GM10847 (cell line): ENCODE results near the gene CWH43.

Source experiments
- POLR2A ChIP-seq: IDR thresholded peaks from 2 replicates; pipeline ENCODE4 v1.6.1; 2011; ENCODE audit not compliant: insufficient read length; ENCODE audit errors: extremely low read depth

Gene CWH43

DNA sequence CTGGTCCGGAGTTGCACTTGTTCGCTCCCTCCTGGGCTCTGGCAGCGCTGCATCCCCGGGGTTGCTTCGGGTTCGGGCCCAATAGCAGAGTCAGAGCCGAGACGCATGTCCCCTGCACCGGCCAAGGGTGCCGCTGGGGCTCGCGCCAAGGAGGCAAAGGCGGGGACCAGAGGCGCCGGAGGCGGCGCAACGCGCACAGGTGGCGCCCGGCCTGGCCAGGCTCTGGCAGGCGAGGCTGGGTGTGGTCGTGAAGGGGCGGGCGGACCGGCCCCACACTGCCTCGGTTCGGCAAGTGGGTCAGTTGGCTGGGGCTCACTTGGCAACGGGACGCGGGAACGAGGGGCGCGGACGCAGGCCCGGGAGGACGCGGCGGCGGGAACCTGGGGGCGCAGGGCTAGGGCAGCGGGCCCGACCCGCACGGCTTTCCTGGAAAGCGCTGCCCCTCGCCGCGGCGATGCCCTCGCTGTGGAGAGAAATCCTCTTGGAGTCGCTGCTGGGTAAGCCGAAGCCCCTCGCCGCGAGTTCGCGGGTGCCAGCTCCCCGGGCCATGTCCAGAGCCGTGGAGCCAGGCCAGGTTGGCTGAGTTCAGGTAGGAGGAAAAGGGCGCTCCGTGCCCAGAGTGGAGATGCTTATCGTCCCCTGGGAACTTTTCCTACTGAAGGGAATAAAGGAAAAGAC lies at the start of gene CWH43:
CWH43 (plus strand) TSS at position 300 of the 678 bp plus-strand sequence; CDS start at position 455, 155 bp downstream.
- no peak for TF ChIP-seq POLR2A

DNA sequence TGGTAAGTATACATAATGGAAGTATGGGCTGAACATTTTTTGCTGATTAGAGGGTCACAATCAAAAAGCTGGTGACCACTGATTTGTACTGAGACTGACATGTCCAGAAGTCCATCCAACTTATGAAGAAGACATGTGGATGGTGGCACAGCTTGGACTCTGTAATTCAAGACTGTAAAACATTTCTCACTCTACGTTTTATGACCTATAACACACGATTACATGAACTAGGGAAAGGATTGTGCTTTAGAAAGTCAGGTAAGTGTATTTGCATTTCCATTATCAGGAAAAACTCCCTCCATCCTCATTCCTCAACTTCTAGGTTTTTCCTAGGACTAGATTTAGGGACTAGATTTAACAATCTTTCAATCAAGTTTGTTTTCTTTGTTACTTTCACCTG lies 49.0 kb upstream of the CWH43 start:
- no peak for TF ChIP-seq POLR2A

DNA sequence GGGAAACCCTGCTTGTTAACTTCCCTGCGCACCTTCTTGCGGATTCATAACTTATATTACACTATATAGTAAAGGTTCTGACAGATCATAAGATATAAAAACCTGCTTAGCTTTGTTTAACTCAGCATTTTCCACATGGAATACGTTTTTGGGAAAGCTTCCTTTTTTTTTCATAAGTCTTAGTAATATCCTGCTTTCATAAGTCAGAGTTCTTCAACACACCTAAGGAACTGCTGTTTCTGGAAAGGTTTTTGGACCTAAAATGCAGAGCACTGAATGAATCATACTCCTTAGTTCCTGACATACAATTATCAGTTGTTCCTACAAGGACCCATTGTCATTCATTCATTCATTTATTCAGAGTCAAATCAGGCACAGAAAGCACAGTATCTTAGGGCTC lies 47.2 kb upstream of the CWH43 start:
- TF ChIP-seq POLR2A: no peak

DNA sequence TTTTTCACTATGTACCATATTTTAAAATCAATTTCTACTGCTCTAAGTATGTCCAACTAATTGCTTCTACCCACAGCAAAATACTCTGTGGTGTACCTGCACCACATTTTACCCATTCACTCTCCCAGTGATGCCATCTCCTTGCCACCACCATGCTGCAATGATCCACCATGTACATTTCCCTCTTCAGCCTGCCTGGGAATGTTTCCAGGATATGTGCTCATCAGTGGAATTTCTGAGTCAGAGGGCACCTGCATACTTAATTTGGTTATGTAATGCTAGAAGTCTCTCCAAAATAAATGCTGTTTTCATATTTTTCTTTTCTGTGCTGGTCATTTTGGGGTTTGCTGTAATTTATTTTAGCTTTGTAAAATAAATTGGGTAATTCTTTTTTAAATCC lies 46.3 kb upstream of the CWH43 start:
- TF ChIP-seq POLR2A: no peak

DNA sequence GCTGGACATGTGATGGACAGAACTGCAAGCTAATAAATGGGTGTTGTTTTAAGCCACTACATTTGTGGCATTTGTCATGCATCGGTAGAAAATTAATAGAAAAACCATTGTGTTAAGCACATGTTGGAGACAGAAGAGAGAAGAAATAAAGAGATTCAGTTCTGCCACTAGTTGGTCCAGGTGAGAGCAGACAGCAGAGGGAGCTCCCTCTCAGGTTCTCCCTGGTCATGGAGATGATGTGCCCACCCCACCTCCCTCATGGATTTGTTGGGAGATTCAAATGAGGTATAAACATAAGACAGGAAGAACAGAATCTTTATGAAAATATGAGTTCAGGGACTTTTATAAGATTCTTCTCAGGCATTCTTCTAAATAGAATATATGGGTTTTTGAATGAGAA lies 42.7 kb upstream of the CWH43 start:
- TF ChIP-seq POLR2A: no peak

DNA sequence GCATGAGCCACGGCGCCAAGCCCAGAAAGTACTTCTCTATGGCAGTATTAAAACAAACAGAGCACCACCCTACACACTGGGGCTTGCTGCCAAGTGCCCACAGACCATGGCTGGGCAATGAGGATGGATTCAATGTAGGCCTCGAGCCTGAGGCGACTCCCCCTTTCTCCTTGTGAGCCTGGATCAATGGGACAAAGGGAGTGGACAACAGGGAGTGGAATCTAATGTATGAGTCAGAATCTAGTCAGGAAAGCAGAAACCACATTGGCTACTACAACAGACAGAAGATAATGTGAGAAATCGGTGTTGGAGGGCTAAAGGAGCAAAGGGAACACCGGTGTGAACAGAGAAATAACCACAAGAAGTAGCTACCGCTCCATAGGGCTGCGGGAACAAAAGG lies 41.8 kb upstream of the CWH43 start:
- no peak for TF ChIP-seq POLR2A

DNA sequence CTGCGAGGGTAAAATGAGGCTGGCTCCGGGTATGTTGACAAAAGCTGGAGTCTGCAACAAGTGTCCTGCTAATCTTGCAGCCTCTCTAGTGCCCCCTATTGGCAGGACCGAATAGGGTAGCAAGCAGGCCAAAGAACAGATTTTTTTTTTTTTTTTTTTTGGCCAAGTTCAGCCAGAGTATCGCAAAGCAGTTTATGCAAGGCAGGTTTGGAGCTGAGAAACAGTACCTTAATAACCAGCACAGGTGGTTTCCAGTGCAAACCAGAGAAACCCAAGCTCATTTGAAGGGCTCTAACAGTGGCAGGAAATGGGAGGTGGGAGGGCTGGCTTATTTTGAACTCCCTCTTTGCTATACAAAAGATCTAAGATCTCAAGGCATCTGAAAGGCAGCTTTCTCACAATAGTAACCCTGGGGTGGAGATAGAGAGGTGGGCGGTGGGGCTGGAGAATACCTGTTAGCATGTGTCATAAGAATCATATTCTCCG lies 41.3 kb upstream of the CWH43 start:
- TF ChIP-seq POLR2A: no peak

DNA sequence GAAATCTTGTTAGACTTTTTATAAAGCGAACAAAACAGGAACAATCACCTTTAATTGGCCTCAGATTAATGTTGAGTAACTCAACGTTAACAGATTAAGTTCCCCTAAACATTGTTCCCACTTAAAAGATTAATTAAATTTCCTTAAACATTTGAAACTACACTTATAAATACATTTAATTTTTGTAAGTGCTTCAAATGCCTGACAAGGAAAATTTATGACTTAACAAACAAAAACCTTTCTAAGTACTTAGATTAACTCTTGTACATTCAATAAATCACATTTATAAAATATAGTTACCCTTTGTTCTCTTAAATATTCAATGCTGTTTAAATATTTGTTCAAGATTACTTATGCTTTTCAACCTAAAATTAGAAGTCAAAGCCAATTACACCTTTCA lies 40.1 kb upstream of the CWH43 start:
- TF ChIP-seq POLR2A: no peak

DNA sequence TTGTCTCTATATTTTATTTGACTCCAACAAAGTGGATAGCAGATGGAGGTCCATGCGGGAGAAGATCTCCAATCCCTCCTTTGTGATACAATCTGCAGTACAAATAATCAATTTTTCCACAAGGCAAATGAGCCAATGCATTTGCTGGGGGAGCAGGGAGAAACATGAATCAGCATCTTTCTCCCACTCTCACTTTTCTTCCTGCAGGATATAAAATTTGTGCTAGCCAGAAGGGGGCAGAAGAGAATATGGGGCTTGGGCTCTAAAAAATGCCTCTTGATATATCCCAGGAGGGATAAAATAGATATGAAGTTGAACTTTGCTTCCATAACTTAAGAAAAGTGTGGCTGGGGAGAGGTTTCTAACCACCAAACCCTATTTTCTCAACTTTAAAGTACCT lies 38.3 kb upstream of the CWH43 start:
- no peak for TF ChIP-seq POLR2A

DNA sequence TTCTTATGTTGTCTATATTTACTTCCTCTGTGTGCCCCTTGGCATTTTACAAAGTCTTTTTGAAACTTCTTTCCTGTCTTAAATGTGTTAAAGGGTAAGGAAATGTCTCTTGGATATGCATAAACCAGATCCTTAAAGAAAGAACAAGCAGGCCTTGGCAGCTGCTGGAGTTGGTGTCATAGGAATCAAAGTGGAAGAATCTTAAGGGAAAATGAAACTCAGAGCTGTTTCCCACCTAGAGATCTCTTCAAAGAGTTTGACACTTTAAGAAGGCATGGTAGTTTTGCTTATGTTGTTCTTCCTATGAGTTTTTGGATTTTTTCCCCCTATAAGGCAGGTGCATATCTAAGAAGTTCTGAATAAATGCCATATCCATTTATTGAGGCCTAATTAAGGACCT lies 37.0 kb upstream of the CWH43 start:
- no peak for TF ChIP-seq POLR2A

DNA sequence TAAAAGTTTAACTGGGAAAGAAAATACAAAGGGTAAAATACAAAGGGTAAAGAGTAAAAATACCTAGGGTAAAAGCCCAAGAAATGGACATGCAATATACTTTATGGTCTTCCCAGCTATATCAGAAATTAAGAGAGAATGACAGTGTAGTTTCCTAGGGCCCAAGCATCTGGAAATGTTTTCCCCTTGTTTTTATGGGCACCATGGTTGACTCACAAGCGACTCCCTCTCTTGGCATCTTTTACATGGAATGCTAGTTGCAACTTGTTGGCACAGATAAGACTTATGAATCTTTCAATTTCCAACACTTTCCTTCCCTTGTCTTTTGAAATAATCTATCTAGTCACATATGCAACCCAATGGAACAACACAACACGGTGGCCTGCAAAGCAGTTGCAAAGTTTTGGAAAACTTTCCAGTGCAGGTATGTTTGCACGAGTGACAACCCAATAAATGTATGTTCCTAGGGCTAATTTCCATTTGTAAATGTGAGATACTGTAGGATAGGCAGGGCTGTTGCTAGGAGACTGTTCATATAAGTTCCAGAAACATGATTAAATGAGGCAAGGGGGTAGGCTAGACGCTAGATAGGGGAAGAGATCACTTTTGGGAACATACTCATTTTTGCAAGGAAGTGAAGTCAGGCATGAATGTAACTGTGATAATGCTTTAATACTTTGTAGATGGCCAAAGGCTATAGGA lies 36.4 kb upstream of the CWH43 start:
- TF ChIP-seq POLR2A: no peak

DNA sequence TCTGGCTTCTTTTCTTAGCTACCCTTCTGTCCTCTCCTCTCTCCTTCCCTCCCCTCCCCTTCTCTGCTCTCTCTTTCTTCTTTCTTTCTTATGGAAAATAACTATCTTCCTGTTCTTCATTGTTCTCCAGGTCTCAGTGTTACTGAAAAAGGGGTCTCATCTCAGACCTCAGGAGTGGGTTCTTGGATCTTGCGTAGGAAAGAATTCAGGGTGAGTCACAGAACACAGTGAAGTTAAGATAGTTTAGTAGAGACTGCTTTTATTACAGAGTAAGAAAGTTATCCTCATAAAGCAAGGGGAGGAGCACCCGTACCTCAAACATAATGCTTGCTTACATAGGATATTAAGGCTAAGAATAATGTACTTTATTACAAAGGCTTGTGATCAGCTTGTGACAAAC lies 31.8 kb upstream of the CWH43 start:
- TF ChIP-seq POLR2A: no peak

DNA sequence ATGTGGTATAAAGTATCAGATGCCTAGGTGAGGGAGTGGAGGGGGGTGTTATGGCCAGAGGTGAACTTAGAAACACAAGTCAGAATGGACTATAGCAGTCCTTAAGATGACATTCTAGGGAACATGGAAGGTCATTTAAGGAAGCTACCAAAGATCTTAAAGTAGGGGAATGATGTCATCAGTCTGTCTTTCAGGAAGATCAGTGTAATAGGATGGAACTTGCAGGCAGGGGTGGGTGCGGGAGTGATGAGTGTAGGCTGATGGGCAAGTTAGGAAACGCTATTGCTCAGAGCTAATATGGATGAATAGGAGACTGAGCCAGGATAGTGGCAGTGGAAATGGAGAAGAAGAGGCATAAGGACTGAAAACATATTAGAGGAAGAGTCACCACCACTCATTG lies 27.5 kb upstream of the CWH43 start:
- TF ChIP-seq POLR2A: no peak

DNA sequence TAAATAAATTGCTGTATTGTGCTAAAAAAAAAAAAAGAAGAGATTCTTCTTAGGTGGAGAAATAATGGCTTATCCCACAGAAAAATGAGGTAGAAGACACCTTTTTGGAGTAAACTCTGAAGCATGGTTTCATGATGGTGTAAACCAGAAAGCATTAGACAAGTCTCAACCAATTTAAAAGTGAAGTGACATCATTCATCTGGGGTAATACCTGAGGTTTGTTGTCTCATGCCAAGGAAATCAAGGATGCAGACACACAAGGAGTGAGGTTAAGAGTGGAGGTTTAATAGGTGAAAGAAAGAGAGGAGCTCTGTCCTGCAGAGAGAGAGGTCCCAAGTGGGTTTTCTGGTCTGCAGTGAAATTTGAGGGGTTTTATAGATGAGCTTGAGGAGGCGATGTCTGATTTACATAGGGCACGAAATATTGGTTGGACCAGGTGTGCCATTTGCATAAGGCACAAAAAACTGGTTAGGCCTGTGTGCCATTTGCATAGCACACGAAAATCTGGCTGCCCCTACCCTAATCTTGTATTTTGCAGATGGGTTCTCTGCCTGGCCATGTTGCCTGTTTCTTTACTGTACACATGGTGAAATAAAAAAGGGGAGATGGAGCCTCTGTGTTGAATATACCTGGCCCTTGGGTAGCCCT lies 25.0 kb upstream of the CWH43 start:
- TF ChIP-seq POLR2A: no peak

DNA sequence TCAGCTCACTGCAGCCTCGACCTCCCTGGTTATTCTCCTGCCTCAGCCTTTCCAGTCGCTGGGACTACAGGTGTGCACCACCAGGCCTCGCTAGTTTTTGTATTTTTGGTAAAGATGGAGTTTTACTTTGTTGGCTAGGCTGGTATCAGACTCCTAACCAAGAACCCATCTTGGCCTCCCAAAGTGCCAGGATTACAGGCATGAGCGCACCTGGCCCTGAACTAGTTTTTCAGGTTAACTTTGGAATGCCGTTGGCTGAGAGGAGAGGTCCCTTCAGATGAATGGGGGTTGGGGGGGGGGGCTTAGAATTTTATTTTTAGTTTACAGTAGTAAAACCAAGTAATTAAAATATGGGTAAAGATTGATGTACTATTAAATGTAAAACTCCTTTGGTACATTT lies 23.4 kb upstream of the CWH43 start:
- no peak for TF ChIP-seq POLR2A

DNA sequence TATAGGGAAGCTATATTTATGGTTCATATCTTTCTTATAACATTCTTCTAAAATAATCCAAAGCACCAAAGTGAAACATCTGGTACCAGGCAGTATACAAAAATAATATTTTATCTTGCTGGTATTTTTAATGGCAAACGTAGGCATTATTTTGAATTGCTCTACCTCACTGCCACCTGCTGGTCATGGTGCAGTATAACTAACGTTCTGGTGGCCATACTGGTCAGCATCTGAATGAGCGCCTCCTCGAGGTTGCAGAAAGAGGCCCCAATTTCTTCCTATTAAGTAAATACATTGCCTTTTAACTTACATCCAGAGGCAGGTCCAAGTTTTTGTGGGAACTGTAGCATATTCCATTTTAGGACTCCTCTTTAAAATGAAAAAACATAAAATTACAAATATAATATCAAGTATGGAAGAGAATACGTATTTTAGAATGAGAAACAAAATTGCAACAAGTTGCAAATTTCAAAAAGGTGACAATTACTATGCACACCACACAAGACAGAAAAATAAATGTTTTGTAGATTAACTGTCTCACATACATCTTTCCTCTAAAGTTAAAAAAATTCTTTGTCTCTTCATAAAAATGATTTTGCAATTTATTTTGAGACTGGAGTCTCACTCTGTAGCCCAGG lies 22.9 kb upstream of the CWH43 start:
- no peak for TF ChIP-seq POLR2A

DNA sequence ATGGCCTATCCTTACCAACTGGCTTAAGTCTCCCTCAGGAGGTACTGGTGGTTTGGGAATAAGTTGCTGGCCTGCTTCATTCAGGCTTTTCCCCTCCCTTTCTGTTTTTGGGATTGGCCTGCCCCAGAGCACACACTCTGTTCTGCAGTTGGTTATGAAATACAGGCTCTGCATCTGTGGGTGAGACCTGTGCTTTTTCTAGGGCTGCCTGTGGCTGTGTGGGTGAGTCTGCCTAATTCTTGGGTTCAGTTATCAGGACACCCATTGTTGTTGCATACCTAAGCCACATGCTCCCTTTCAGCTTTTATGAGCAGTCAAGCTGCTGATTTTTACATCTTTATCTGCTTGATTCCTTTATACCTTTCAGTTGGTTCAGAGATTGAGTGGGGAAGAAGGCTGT lies 19.0 kb upstream of the CWH43 start:
- TF ChIP-seq POLR2A: no peak

DNA sequence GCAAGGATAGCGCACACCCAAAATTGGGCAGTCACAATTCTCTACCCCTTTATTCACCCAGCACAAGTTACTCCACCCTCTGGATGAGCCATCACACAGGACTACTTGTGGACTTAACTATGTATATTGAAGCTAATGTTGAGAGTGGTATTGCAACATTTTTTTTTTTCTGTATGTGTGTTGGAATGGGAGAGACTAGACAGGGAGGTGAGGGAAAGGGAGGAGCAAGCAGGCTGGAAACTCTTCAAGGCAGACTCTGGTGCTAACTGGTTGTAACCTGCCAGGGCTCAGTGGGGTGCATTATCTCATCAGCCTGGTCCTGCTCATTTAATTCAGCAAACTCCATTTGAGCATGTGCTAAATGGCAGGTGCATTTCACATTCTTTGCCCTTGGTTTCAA lies 18.4 kb upstream of the CWH43 start:
- TF ChIP-seq POLR2A: no peak
